ENCODE data around the gene DNAJC5G. TPM values are rescaled to one million over a fixed set of nuclear protein-coding genes. Genes with fewer than 3 reads are reported as not detected.

The DNAJC5G gene
- total and polyA plus RNA-seq, 2 donors (not counting 3 experiments of a cell fraction or from before 2014, with no cell fraction given) = 0.77 to 1.4 TPM

DNA sequence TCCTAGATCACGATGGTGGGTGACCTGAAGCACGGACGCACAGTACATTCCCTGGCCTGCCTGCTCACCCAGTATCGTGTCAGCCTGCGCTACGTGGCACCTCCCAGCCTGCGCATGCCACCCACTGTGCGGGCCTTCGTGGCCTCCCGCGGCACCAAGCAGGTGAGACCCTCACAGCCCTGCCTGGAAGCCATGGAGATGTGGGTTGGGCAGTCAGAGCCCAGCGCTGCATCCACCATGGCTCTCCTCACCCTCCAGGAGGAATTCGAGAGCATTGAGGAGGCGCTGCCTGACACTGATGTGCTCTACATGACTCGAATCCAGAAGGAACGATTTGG is 32.6 kb upstream of the DNAJC5G start:
- H3K4me3 ChIP-seq (replicated peaks in 1 of 3; ENCODE audit: insufficient read depth in 1 of 3, low read depth in 1 of 3, low read length in 3 of 3) = no peak overlapping the region
- H3K9me1 ChIP-seq (replicated peaks; ENCODE audit: control insufficient read depth, extremely low read depth, insufficient read depth, low read length) = no peaks in the 10 kb centered on the region
- H3K36me3 ChIP-seq (ENCODE audit: control insufficient read depth in 2 of 2, extremely low read depth in 1 of 2, insufficient read depth in 2 of 2, low read length in 2 of 2) = peaks cover 27 to 63% of the 10 kb centered on the region in 2 experiments
- DNase-seq (ENCODE audit: low read depth, low spot score) (no peak), FAIRE-seq (no peak)
- ChIA-PET CTCF (interaction anchor here (1.0 to 2.4 kb wide), 4 partner anchors 20 to 61 kb away, joined by 3 to 17 read pairs (median 4); partner anchors contain the start of gene SLC30A3), POLR2A (no interaction called here)
- no peak overlapping the region for H3K27ac ChIP-seq (ENCODE audit: insufficient read depth, low read depth, low read length)
- no peak overlapping the region for H3K9ac ChIP-seq (replicated peaks; ENCODE audit: extremely low read depth, insufficient read depth, low read length)
- H3K4me2 ChIP-seq (ENCODE audit: insufficient read depth, low read length) = no peak overlapping the region
- no peaks in the 10 kb centered on the region for H4K20me1 ChIP-seq (replicated peaks; ENCODE audit: control insufficient read depth, extremely low read depth, insufficient read depth, low read length)
- no TSS peak for BruUV-seq (replicated peaks)
- H3K27me3 ChIP-seq (ENCODE audit: control insufficient read depth in 2 of 2, insufficient read depth in 2 of 2, low read length in 2 of 2) = no peaks in the 10 kb centered on the region
- H2AFZ ChIP-seq (ENCODE audit: low read depth, low read length) = no peak overlapping the region
- H3K4me1 ChIP-seq (ENCODE audit: control insufficient read depth, extremely low read depth, insufficient read depth, low read length) = no peaks in the 10 kb centered on the region
- TF ChIP-seq MYC (IDR thresholded peaks at IDR 0.05; ENCODE audit: low read depth, low read length) = no peak
- no peak for TF ChIP-seq EZH2 (IDR thresholded peaks at IDR 0.05; ENCODE audit: borderline replicate concordance, low read depth, low read length, severe bottlenecking)
- TF ChIP-seq, protein P1, sequence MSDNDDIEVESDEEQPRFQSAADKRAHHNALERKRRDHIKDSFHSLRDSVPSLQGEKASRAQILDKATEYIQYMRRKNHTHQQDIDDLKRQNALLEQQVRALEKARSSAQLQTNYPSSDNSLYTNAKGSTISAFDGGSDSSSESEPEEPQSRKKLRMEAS (IDR thresholded peaks at IDR 0.05; ENCODE audit: insufficient read depth, insufficient read length) = no peak
- no peak for TF ChIP-seq POLR2A (IDR thresholded peaks at IDR 0.05; ENCODE audit: low read depth, low read length)
- TF ChIP-seq JUN (IDR thresholded peaks at IDR 0.05; ENCODE audit: borderline replicate concordance, insufficient read depth, insufficient read length, low read depth) = no peak
- TF ChIP-seq, protein P2, sequence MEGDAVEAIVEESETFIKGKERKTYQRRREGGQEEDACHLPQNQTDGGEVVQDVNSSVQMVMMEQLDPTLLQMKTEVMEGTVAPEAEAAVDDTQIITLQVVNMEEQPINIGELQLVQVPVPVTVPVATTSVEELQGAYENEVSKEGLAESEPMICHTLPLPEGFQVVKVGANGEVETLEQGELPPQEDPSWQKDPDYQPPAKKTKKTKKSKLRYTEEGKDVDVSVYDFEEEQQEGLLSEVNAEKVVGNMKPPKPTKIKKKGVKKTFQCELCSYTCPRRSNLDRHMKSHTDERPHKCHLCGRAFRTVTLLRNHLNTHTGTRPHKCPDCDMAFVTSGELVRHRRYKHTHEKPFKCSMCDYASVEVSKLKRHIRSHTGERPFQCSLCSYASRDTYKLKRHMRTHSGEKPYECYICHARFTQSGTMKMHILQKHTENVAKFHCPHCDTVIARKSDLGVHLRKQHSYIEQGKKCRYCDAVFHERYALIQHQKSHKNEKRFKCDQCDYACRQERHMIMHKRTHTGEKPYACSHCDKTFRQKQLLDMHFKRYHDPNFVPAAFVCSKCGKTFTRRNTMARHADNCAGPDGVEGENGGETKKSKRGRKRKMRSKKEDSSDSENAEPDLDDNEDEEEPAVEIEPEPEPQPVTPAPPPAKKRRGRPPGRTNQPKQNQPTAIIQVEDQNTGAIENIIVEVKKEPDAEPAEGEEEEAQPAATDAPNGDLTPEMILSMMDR (IDR thresholded peaks at IDR 0.05; ENCODE audit: extremely low read depth in 1 of 2, insufficient read depth in 1 of 2, low read depth in 1 of 2, low read length in 2 of 2) = no peak
- no peak for TF ChIP-seq FOS (IDR thresholded peaks at IDR 0.05; ENCODE audit: borderline replicate concordance, insufficient read depth, low read length)
- no peak for TF ChIP-seq POLR2AphosphoS5 (IDR thresholded peaks at IDR 0.05; ENCODE audit: insufficient read depth, low read depth, low read length)
- H3K79me2 ChIP-seq (ENCODE audit: control insufficient read depth, insufficient read depth, low read length) = no peaks in the 10 kb centered on the region
- H3K9me3 ChIP-seq (replicated peaks; ENCODE audit: control insufficient read depth, insufficient read depth, low read length) = no peaks in the 10 kb centered on the region
- intact Hi-C loops (cut with micrococcal nuclease) (no loop called here), dilution Hi-C loops (cut with MboI; ENCODE audit: extremely low pct_ligation_motif_present, low sequenced_read_pairs) (no loop called here)

All from endothelial cell of umbilical vein (primary cell).